GM12892 (cell line): ENCODE results near the gene SIK2.

Experiments
- POLR2AphosphoS5 ChIP-seq: IDR thresholded peaks from 2 replicates; pipeline ENCODE4 v1.6.1; 2011; ENCODE audit warnings: low read depth, low read length, control low read depth
- TAF1 ChIP-seq: IDR thresholded peaks from 2 replicates; pipeline ENCODE4 v1.6.1; 2011; ENCODE audit warnings: low read depth, mild to moderate bottlenecking, control low read depth, low read length, borderline replicate concordance

- no peak for TF ChIP-seq TAF1
- TF ChIP-seq POLR2AphosphoS5 = no peak
These were observed 33.4 kb downstream of the SIK2 start for GRCh38 chr11:111635706-111636045.
